HL-60 (cell line): ENCODE results near the gene TRIM29.
"Not testable (repeated sequence)": the region's sequence is repeated elsewhere in the genome, so short reads cannot be mapped to it uniquely, and the experiment has no call there.

Experiments
- DNase-seq, 2 experiments: peaks; one replicate each; pipeline ENCODE4 v3.0.0-alpha.2; 2010 to 2020; ENCODE audit warnings: low read depth in 1 of 2, low spot score in 1 of 2
- H3K27ac ChIP-seq: fragments of 250-450 bp; sonication (Bioruptor Pico); replicated peaks from 2 replicates; pipeline ENCODE4 v1.5.1; 2020; ENCODE audit warnings: mild to moderate bottlenecking, moderate library complexity
- H3K27me3 ChIP-seq: fragments of 250-450 bp; sonication (Bioruptor Pico); 2 replicates; pipeline ENCODE4 v1.5.1; 2021; ENCODE audit warnings: mild to moderate bottlenecking, moderate library complexity; ENCODE audit not compliant: insufficient read depth, poor library complexity, severe bottlenecking
- H3K4me3 ChIP-seq: replicated peaks from 2 replicates; pipeline ENCODE4 v1.5.1; 2011; ENCODE audit warnings: mild to moderate bottlenecking, control low read depth, low read length; ENCODE audit not compliant: insufficient read depth
- GABPA ChIP-seq: IDR thresholded peaks from 2 replicates; pipeline ENCODE4 v1.6.1; 2012; ENCODE audit warnings: low read depth
- POLR2AphosphoS5 ChIP-seq: IDR thresholded peaks from 2 replicates; pipeline ENCODE4 v1.6.1; 2012; ENCODE audit warnings: low read depth
- SPI1 ChIP-seq: IDR thresholded peaks from 2 replicates; pipeline ENCODE4 v1.6.1; 2012; ENCODE audit warnings: low read depth, mild to moderate bottlenecking, borderline replicate concordance
- TF ChIP-seq, protein P1 (sequence below): IDR thresholded peaks from one replicate; pipeline ENCODE4 v1.5.1; 2011; ENCODE audit warnings: low read length, control low read depth, inconsistent platforms; ENCODE audit not compliant: insufficient read depth
- TF ChIP-seq, protein P2 (sequence below): IDR thresholded peaks from 2 replicates; pipeline ENCODE4 v1.6.1; 2012; ENCODE audit warnings: low read depth; ENCODE audit not compliant: insufficient replicate concordance

Gene TRIM29

DNA sequence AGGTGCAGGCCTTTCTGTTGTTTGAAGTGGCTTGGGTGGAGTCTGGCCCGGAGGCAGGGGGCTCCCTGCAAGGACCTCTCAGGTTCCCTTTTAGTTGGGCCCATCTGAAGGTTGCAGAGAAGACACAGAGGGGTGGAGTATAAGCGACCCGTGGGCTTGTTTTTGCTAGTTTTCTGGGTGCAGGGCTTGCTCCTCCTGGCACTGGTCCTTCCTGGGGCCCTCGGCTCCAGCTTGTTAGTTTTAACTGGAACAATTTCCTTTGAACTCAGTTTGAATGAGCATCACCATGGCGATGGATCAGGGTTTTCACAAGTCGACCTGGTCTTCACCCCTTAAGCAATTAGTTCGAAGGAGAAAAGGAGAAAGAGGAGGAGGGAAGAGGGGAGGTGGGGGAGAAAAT, 44.5 kb upstream of the TRIM29 start:
- H3K4me3 ChIP-seq: no peak overlapping the region
- DNase-seq: no peak
- H3K27ac ChIP-seq: no peak overlapping the region
- TF ChIP-seq SPI1 (no peak), POLR2AphosphoS5 (no peak), GABPA (no peak)
- TF ChIP-seq, protein P1, sequence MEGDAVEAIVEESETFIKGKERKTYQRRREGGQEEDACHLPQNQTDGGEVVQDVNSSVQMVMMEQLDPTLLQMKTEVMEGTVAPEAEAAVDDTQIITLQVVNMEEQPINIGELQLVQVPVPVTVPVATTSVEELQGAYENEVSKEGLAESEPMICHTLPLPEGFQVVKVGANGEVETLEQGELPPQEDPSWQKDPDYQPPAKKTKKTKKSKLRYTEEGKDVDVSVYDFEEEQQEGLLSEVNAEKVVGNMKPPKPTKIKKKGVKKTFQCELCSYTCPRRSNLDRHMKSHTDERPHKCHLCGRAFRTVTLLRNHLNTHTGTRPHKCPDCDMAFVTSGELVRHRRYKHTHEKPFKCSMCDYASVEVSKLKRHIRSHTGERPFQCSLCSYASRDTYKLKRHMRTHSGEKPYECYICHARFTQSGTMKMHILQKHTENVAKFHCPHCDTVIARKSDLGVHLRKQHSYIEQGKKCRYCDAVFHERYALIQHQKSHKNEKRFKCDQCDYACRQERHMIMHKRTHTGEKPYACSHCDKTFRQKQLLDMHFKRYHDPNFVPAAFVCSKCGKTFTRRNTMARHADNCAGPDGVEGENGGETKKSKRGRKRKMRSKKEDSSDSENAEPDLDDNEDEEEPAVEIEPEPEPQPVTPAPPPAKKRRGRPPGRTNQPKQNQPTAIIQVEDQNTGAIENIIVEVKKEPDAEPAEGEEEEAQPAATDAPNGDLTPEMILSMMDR: no peak
- TF ChIP-seq, protein P2, sequence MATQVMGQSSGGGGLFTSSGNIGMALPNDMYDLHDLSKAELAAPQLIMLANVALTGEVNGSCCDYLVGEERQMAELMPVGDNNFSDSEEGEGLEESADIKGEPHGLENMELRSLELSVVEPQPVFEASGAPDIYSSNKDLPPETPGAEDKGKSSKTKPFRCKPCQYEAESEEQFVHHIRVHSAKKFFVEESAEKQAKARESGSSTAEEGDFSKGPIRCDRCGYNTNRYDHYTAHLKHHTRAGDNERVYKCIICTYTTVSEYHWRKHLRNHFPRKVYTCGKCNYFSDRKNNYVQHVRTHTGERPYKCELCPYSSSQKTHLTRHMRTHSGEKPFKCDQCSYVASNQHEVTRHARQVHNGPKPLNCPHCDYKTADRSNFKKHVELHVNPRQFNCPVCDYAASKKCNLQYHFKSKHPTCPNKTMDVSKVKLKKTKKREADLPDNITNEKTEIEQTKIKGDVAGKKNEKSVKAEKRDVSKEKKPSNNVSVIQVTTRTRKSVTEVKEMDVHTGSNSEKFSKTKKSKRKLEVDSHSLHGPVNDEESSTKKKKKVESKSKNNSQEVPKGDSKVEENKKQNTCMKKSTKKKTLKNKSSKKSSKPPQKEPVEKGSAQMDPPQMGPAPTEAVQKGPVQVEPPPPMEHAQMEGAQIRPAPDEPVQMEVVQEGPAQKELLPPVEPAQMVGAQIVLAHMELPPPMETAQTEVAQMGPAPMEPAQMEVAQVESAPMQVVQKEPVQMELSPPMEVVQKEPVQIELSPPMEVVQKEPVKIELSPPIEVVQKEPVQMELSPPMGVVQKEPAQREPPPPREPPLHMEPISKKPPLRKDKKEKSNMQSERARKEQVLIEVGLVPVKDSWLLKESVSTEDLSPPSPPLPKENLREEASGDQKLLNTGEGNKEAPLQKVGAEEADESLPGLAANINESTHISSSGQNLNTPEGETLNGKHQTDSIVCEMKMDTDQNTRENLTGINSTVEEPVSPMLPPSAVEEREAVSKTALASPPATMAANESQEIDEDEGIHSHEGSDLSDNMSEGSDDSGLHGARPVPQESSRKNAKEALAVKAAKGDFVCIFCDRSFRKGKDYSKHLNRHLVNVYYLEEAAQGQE: no peak
- H3K27me3 ChIP-seq: no peaks in the 10 kb centered on the region

DNA sequence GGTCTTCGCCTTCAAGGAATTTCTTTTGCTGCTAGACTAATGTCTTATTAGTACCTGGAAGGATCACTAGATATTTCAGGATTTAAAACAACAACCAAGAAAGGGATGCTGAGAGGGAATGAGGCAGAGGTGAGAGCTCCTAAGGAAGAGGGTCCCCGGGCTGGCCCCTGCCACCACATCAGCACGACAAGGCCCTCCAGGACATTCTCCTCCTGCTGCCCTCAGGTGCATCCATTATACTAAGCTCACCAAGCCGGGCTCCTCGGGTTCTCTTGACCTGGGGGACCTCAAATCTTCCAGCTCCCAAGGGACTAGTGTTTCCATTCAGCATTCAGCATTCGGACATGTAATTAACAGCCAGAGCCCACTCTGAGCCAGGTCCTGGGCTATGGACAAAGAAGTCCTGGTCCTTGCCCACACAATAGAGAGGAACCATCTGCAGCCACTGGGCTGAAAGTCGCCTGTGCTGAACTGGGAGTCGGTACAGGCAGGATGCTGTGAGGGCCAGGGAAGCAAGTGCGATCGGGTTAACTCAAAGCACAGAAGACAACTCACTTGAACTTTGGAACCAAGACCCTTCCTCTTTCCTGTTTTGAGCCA, 43.6 kb upstream of the TRIM29 start:
- Histone ChIP-seq H3K27me3 (no peaks in the 10 kb centered on the region), H3K27ac (no peak overlapping the region), H3K4me3 (no peak overlapping the region)
- DNase-seq: no peak
- TF ChIP-seq GABPA (no peak), POLR2AphosphoS5 (no peak), SPI1 (no peak)
- TF ChIP-seq, protein P2: no peak
- TF ChIP-seq, protein P1: no peak

DNA sequence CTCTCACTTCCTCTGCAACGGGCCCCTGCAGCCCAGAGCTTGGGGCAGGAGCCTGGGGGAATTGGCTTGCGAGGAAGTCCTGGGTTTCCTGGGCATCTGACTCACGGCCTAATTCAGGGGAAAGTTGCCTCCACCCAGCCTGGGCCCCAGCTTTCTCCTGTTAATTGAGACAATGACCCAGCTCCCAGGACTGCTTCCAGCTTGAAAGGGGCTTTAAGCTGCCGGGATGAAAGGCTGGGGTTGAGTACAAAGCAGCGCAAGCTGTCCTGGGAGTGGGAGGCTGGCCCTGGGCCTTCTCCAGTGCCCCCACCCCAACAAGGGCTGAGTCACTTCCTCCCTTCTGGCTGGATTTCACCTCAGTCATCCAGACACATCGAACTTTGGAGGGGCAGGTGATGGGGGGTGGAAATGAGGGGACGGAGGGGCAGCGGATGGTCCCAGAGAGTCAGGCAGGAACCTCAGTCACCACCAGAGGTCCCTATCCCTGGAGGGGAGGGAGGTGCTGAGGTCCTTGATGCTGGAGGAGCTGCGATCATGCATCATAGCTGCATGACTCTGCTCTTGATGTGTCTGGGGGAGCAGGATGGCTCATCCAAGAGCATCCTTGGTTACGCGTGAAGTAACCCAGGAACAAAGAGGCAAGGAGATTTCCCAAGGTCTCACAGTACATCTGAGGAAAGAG, 42.8 kb upstream of the TRIM29 start:
- Histone ChIP-seq H3K27me3 (no peaks in the 10 kb centered on the region), H3K27ac (no peak overlapping the region)
- DNase-seq: no peak

DNA sequence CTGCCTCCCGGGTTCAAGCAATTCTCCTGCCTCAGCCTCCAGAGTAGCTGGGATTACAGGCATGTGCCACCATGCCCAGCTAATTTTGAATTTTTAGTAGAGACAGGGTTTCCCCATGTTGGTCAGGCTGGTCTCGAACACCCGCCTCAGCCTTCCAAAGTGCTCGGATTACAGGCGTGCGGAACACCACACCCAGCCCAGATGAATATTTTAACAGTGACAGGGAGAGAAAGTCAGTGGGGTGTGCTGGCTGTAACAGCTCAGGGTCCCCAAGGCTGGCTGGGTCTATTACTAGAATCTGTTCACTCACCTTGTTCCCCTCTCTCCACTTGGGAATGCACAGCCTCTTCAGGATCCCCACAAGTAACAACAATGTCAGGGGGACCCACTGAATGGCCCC, 42.1 kb upstream of the TRIM29 start:
- not testable (repeated sequence) for H3K4me3 ChIP-seq, DNase-seq, H3K27ac ChIP-seq, H3K27me3 ChIP-seq

More for the DNA sequence above, 42.8 kb upstream of the TRIM29 start:
- TF ChIP-seq, protein P2: no peak
- peak; percentile 39; the same call in 1 of the 2 replicates for TF ChIP-seq SPI1
- no peak overlapping the region for H3K4me3 ChIP-seq
